ENCODE results near the gene BICRA. TPM values are rescaled to one million over a fixed set of nuclear protein-coding genes. Genes with fewer than 3 reads are reported as not detected.

BICRA gene
- total RNA-seq, 1 experiment from 2014 or later = 29.3 TPM

- Mint-ChIP-seq H3K4me3 (no peak overlapping the region), H3K36me3 (ENCODE audit: insufficient read depth in 1 of 3, low read depth in 3 of 3) (peaks cover 13 to 44% (median 29%) of the 10 kb centered on the region in 3 experiments; a peak in 6 of 7 replicates), H3K4me1 (no peaks in the 10 kb centered on the region), H3K9me3 (no peaks in the 10 kb centered on the region), H3K27ac (no peak overlapping the region), H3K27me3 (ENCODE audit: low read depth) (no peaks in the 10 kb centered on the region)
- Histone ChIP-seq H3K23me2 (ENCODE audit: insufficient read length, low read depth, low read length, poor library complexity, severe bottlenecking) (no peaks in the 10 kb centered on the region), H3T11ph (ENCODE audit: low read length) (no peak overlapping the region), H2AFZ (ENCODE audit: low read length) (no peak overlapping the region), H3K4ac (ENCODE audit: low read depth, low read length) (no peak overlapping the region), H2AK5ac (ENCODE audit: insufficient read length, low read length) (no peak overlapping the region), H4K8ac (replicated peaks; ENCODE audit: insufficient read length, low read depth, low read length) (no peak overlapping the region), H3K9me3 (ENCODE audit: control insufficient read depth, low read depth, low read length) (no peaks in the 10 kb centered on the region), H3K79me1 (ENCODE audit: insufficient read depth, low read depth, low read length, poor library complexity, severe bottlenecking) (no peaks in the 10 kb centered on the region), H3K23ac (ENCODE audit: insufficient read length, low read depth, low read length) (no peak overlapping the region), H3K9ac (ENCODE audit: extremely low read depth, insufficient read length, low read length) (no peak overlapping the region), H3K56ac (ENCODE audit: insufficient read length, low read depth, low read length) (no peak overlapping the region), H3K4me1 (ENCODE audit: insufficient read depth, low read length) (no peaks in the 10 kb centered on the region), H3K79me2 (ENCODE audit: insufficient read depth, low read length) (no peaks in the 10 kb centered on the region), H4K91ac (ENCODE audit: insufficient read length, low read depth, low read length) (no peak overlapping the region), H3K14ac (ENCODE audit: insufficient read depth, low read length) (no peak overlapping the region), H4K20me1 (ENCODE audit: control insufficient read depth, insufficient read depth, insufficient read length) (no peaks in the 10 kb centered on the region), H2BK120ac (ENCODE audit: low read depth, low read length, poor library complexity, severe bottlenecking) (no peak overlapping the region), H3K27ac (ENCODE audit: insufficient read length, low read depth, low read length) (no peak overlapping the region), H2BK5ac (ENCODE audit: insufficient read length, low read length) (no peak overlapping the region), H3K18ac (ENCODE audit: insufficient read length, low read depth, low read length) (no peak overlapping the region), H4K5ac (ENCODE audit: insufficient read length, low read depth, low read length) (no peak overlapping the region), H2BK20ac (ENCODE audit: low read depth, low read length, poor library complexity, severe bottlenecking) (no peak overlapping the region), H2BK15ac (ENCODE audit: low read depth, low read length) (no peak overlapping the region), H3K4me2 (ENCODE audit: insufficient read depth, insufficient read length, low read length) (no peak overlapping the region), H3K27me3 (ENCODE audit: insufficient read depth, low read length) (no peaks in the 10 kb centered on the region), H2BK12ac (ENCODE audit: insufficient read length, low read depth, low read length) (no peak overlapping the region)
- WGBS (ENCODE audit: extremely low coverage, insufficient read length, low lambda C conversion rate) = no CpG with 5 or more reads among the region's 23 CpGs
- no peak for DNase-seq
- TF ChIP-seq CTCF (conservative IDR thresholded peaks at IDR 0.05) = no peak
Measured at GRCh38 chr19:47681936-47682335, 73.0 kb downstream of the BICRA start.

Measured in H9 (cell line).